HG02571 (cell line): ENCODE results near the gene PEX13.
"Not testable (repeated sequence)": the region's sequence is repeated elsewhere in the genome, so short reads cannot be mapped to it uniquely, and the experiment has no call there.

ENCODE experiments used
- ATAC-seq: cut with Tn5 transposase; IDR thresholded peaks from one replicate; pipeline ENCODE4 v1.9.1; 2021; ENCODE audit warnings: mild to moderate bottlenecking, moderate library complexity; ENCODE audit not compliant: unreplicated experiment

PEX13 gene

DNA sequence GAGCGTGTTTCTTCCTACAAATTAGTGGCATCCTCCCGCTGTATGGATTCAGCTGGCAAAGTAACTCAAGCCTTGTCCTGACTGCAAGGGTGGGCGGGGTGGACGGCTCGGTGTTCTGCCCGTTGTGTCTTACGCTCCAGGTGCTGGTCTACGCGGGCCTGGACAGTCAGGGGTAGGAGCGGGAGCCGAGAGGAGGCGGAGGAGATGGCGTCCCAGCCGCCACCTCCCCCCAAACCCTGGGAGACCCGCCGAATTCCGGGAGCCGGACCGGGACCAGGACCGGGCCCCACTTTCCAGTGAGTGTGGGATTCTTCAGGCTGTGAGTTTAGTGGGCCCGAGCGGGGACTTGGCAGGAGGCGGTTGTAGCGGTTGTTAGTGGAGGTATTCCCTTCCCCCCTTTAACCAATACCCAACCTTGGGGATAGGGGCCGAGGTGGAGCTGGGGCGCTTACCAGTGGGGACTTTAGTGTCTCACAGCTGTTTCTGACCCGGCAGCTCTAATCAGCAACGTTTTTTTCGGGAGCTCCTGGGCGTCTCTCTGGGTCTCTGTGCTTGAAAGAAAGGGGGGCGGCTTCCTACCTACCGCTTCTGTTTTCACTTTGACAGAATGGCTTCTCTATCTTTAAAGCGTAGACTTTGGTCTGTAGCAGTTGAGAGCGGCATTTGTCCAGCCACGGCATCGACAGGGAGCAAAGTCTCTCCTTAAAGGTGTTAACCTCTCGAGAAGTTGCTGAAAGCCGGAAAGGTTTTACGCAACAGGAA is at the start of gene PEX13, which contains the start of gene PUS10:
Gene PEX13, plus strand, starts transcription at position 165 of the 762 bp plus-strand sequence. Its CDS starts 40 bp downstream, at position 205.
Gene PUS10, minus strand, starts transcription at position 700 of the 762 bp plus-strand sequence. CDS start 6,365 bp downstream, outside the sequence.
- peak; percentile 83 for ATAC-seq

- ATAC-seq = no peak
Measured at GRCh38 chr2:60972889-60973656, 44.4 kb upstream of the PEX13 start.

DNA sequence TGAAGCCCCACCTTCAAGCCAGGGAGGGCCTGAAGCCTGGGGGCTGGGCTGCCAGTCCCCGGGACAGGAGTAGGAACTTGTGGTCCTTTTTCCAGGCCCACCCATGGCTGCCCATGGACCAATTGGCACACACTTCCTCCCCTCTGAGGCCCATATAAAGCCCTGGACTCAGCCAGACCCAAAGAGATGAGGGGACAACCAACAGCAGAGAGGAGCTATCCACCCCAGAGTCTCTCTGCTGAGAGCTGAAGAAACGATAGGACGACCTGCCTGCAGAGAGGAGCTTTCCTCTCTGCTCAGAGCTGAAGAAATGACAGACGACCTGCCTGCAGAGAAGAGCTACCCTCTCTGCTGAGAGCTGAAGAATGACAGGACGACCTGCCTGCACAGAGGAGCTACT is 43.8 kb upstream of the PEX13 start:
- no peak for ATAC-seq

- ATAC-seq = no peak
Measured at GRCh38 chr2:60974652-60975051, 42.9 kb upstream of the PEX13 start.

GRCh38 chr2:60976256-60976850 is 41.2 kb upstream of the PEX13 start:
- no peak for ATAC-seq

DNA sequence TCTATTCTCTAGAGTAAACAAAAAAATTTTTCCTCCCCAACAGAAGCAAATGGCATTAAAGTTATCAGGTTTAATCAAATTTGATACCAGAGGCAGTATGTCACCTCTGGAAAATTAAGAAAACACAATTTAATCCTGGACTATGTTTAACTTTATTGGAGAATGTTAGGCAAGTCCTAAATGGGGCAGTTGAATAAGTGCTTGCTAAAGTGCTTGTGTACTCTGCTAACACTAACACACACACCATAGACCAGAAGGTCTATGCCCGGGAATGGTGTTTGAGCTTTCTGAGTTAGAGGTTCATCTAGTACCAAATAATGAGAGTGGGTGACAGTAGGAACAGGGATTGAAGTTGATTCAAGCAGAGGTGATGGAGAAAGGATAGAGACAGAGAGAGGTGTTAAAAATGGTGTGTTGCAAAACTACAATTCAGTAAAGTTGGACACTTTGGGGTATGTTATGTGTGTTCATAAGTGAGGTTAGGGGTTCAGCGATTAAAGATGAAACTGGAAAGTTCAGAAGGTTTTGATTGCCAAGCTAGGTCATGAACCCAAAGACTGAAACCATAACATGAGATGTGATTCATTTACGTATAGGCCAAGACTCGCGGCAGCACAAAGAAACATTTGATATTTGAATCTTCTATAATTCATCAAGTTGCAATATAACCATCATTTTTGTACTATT is 40.5 kb upstream of the PEX13 start:
- peak; percentile 50 for ATAC-seq

- ATAC-seq = no peak
Measured at GRCh38 chr2:60977562-60977895, 40.0 kb upstream of the PEX13 start.

- no peak for ATAC-seq
Measured at GRCh38 chr2:60979231-60979630, 38.3 kb upstream of the PEX13 start.

- no peak for ATAC-seq
Measured at GRCh38 chr2:60980071-60980815, 37.3 kb upstream of the PEX13 start.

GRCh38 chr2:60982066-60982465 is 35.5 kb upstream of the PEX13 start:
- not testable (repeated sequence) for ATAC-seq

DNA sequence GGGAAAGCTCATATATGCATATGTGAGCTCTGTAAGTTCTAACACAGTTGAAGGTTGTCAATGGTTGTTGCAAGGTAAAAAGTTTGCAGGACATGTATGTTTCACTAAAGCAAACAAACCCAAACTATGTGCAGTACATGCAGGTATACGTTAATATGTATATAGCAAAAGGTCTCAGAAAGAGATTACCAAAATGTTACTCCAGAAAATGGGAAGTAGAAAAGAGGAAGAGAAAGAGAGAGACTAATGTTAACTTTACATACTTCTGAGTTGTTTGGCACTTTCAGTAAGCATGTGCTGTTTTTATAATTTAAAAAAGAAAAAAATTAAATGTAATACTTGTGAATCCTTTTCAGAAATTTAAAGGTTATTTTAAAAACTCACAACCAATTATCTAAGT is 32.8 kb upstream of the PEX13 start:
- ATAC-seq = no peak

DNA sequence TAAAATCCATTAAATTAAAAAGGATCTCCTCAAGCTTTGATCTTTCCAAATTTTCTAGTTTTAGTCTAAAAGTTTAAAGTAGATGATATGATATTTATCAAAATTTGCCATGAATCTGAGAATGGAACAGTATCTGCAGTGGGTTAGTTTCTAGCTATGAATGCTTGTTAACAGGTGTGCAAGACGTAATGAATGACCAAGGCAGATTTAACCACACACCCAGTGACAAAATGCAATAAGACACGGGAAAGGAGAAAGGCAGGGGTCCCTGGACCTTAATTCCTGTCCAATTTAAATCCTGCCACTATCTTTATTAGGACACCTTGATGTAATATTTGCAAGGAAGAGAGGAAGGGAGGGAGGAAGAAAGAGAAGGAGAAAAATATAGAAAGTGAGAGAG is 30.5 kb upstream of the PEX13 start:
- ATAC-seq = no peak

DNA sequence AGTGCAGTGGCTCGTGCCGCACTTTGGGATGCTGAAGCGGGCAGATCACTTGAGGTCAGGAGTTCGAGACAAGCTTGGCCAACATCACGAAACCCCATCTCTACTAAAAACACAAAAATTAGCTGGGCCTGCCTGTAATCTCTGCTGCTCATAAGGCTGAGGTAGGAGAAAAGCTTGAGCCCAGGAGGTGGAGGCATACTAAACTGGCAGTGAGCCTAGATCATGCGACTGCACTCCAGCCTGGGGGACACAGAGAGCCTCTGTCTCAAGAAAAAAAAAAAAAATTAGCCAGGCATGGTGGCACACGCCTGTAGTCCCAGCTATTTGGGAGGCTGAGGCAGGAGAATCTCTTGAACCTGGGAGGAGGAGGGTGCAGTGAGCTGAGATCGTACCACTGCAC is 29.9 kb upstream of the PEX13 start:
- not testable (repeated sequence) for ATAC-seq

- ATAC-seq = no peak
Measured at GRCh38 chr2:60989259-60989658, 28.3 kb upstream of the PEX13 start.

DNA sequence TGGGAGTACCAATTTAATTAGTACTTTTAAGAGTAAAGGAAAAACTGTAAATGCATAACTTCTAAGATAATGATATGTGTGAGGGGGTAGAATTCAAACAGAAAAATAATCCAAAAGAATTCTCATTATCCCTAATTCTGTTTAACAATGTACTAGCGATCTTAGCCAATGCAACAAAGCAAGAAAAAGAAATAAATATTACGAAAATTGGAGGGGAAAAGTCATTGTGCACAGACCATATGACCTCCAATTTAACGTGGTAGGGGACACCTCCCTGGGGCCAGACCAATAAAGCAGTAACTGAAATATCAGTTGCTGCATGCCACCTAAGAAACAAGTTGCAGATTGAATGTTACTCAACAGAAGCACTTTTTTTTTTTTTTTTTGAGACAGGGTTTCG is 25.9 kb upstream of the PEX13 start:
- ATAC-seq = no peak

GRCh38 chr2:60992985-60993392 is 24.5 kb upstream of the PEX13 start:
- peak; percentile 97 for ATAC-seq

- no peak for ATAC-seq
Measured at GRCh38 chr2:60994131-60994530, 23.4 kb upstream of the PEX13 start.

GRCh38 chr2:60998628-60999545 is 18.6 kb upstream of the PEX13 start:
- no peak for ATAC-seq

DNA sequence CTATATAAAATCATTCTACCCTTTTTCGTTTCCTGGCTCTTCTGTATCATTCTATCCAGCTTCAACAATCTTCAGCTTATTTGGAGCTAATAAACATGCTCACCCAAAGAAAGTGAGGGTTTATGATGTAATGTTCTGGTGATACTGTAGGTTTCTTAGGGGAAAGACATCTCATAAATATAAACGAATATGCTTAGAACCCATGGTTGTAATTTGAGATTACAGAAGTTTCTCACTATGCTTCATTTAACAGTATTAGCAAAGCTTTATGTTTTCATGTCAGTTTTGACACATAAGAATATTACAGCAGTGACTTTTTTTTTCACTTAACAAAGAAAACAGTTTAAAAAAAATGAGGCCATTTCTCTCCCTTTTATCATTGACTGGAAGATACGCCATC is 11.8 kb upstream of the PEX13 start:
- ATAC-seq = no peak
